Upper lobe of left lung (tissue), 4 donors: Measurements from ENCODE around the gene BICDL2.
"Not testable (repeated sequence)": the region's sequence is repeated elsewhere in the genome, so short reads cannot be mapped to it uniquely, and the experiment has no call there.

Experiments used
- POLR2A ChIP-seq, 4 donors: fragments of 450-650 bp; IDR thresholded peaks; one replicate each; pipeline ENCODE4 v1.5.1; 2016 to 2017; ENCODE audit warnings: antibody characterized with exemption in 4 of 4, mild to moderate bottlenecking in 2 of 4
- TF ChIP-seq, protein P1 (sequence below), 6 experiments: fragments of 450-650 bp in 4 of 6; fragments of 200-600 bp in 2 of 6; sonication (generic) in 2 of 6; IDR thresholded peaks; one replicate each; pipeline ENCODE4 v1.5.1; 2016 to 2019; ENCODE audit warnings: antibody characterized with exemption in 6 of 6

DNA sequence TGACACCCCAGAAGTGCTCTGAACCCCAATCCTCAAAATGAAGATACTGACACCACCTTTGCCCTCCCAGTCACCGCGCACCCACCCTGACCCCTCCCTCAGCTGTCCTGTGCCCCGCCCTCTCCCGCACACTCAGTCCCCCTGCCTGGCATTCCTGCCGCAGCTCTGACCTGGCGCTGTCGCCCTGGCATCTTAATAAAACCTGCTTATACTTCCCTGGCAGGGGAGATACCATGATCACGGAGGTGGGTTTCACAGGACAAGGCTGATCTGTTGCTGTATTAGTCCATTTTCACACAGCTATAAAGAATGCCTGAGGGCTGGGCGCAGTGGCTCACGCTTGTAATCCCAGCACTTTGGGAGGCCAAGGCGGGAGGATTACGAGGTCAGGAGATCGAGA lies 45.2 kb upstream of the BICDL2 start:
- not testable (repeated sequence) for TF ChIP-seq POLR2A (IDR thresholded peaks at IDR 0.05)
- TF ChIP-seq, protein P1, sequence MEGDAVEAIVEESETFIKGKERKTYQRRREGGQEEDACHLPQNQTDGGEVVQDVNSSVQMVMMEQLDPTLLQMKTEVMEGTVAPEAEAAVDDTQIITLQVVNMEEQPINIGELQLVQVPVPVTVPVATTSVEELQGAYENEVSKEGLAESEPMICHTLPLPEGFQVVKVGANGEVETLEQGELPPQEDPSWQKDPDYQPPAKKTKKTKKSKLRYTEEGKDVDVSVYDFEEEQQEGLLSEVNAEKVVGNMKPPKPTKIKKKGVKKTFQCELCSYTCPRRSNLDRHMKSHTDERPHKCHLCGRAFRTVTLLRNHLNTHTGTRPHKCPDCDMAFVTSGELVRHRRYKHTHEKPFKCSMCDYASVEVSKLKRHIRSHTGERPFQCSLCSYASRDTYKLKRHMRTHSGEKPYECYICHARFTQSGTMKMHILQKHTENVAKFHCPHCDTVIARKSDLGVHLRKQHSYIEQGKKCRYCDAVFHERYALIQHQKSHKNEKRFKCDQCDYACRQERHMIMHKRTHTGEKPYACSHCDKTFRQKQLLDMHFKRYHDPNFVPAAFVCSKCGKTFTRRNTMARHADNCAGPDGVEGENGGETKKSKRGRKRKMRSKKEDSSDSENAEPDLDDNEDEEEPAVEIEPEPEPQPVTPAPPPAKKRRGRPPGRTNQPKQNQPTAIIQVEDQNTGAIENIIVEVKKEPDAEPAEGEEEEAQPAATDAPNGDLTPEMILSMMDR (IDR thresholded peaks at IDR 0.05) = not testable (repeated sequence)
